Keratinocyte (primary cell): ENCODE results near the gene NLRC5.

Experiments used
- EZH2 ChIP-seq: IDR thresholded peaks from one replicate; pipeline ENCODE4 v1.6.1; 2012; ENCODE audit warnings: inconsistent platforms, mild to moderate bottlenecking, low read length, moderate library complexity
- TF ChIP-seq, protein P1 (sequence below), 3 experiments: IDR thresholded peaks in 1 of 3; conservative IDR thresholded peaks in 1 of 3; optimal IDR thresholded peaks in 1 of 3; 2 replicates in 2 of 3; 3 replicates in 1 of 3; pipeline versions ENCODE3 to v1.5.1; 2011; ENCODE audit warnings: low read length in 3 of 3, mild to moderate bottlenecking in 3 of 3, moderate library complexity in 2 of 3, control low read depth in 1 of 3, inconsistent platforms in 1 of 3; ENCODE audit not compliant: insufficient read depth in 2 of 3; ENCODE audit errors: extremely low read depth in 1 of 3

DNA sequence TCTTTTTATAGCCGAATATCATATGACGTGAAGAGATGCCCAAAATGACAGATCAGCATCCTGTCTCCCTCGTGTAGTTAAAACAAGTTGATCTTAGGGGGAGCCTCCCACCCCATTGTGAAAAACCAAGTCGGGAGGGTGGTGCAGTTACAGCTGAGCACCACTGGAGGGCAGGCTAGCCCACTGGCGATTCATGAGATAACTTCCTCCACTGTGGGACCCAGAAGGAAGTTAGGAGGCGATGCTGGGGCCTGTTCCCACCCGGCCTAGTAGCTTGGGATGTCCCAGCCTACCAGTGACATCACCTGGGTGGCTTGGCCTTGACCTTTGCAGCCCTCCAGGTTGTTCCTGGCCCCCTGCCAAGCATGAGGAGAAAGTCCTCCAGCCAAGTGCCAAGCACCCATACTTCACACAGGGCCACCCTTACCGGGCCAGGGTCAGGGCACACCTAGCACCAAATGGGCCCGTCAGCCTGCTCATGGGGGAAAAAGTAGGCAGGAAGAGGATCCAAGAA is 95.0 kb downstream of the NLRC5 start:
- TF ChIP-seq EZH2, result no peak
- TF ChIP-seq, protein P1, sequence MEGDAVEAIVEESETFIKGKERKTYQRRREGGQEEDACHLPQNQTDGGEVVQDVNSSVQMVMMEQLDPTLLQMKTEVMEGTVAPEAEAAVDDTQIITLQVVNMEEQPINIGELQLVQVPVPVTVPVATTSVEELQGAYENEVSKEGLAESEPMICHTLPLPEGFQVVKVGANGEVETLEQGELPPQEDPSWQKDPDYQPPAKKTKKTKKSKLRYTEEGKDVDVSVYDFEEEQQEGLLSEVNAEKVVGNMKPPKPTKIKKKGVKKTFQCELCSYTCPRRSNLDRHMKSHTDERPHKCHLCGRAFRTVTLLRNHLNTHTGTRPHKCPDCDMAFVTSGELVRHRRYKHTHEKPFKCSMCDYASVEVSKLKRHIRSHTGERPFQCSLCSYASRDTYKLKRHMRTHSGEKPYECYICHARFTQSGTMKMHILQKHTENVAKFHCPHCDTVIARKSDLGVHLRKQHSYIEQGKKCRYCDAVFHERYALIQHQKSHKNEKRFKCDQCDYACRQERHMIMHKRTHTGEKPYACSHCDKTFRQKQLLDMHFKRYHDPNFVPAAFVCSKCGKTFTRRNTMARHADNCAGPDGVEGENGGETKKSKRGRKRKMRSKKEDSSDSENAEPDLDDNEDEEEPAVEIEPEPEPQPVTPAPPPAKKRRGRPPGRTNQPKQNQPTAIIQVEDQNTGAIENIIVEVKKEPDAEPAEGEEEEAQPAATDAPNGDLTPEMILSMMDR (optimal IDR thresholded peaks at IDR 0.05 in 1 of 3, IDR thresholded peaks at IDR 0.05 in 1 of 3, conservative IDR thresholded peaks at IDR 0.05 in 1 of 3; ENCODE audit: extremely low read depth in 1 of 3, insufficient read depth in 2 of 3, low read length in 3 of 3), result peak; percentile 97 to 99 (median 99)
